GM21390 (cell line): ENCODE data around the gene ILKAP.

Experiments used
- ATAC-seq: cut with Tn5 transposase; IDR thresholded peaks from one replicate; pipeline ENCODE4 v1.9.1; 2021; ENCODE audit not compliant: unreplicated experiment

The ILKAP gene

DNA sequence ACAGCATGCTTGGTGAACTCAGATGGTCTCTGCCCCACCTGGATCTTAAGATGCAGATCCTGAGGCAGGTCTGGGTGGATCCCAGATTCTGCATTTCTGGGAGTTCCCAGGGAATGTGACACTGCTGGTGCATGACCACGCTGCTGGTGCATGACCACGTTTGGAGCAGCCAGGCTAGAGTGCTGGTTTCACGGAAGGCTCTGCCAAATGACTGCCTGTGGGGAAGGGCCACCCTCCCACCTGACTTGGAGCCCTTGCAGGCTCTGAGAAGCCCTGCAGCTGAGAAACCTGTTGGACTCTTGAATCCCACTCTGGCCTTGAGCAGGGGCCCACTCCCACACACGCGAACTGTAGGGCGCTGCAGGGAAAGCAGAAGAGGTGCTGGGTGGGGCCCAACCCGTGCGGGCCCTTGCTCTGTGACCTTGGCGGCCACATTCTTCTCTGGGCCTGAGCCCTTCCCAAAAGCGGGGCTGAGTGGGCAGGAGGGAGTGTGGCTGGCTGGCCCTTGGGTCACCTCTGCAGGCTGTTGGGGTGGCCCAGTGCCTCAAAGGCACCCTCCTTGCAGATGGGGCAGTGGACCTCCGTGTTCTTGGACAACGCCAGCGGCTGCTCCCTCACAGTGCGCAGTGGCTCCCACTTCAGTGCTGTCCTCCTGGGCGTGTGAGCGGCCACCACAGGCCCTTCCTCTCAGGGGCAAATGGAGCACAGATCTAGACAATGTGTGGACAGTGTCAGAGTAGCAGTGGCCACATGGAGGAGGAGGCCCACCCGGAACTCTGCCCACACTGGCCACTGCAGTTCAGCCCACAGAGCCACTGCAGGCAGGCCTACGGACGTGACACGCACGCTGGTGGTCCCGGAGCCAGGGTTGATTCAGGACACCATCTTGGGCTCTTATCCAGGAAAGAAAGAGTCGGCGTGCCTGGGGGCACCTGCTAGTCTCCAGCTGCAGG, 36.8 kb downstream of the ILKAP start:
- no peak for ATAC-seq

- no peak for ATAC-seq
These were observed 38.1 kb downstream of the ILKAP start for GRCh38 chr2:238165288-238165921.

DNA sequence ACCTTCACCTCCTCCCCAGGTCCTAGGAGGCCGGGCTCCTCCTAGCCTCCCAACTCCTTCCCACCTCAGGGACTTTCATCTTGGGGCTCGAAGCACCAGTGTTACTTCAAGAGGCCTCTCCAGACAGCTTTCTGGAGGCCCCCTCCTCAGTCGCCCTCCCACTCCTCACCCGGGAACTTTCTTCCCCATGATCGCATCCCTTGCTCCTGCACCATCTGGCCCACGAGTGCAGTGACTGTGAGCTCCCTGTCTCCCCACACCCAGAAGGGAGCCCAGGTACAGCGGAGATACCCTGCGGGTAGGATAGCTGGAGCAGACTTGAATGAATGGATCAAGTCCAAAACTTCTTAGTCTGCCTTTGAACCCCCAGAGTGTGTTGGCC, 38.6 kb downstream of the ILKAP start:
- ATAC-seq, result no peak

GRCh38 chr2:238163481-238164198, 39.9 kb downstream of the ILKAP start:
- no peak for ATAC-seq

GRCh38 chr2:238162846-238163441, 40.6 kb downstream of the ILKAP start:
- ATAC-seq, result no peak

- ATAC-seq, result no peak
These were observed 41.1 kb downstream of the ILKAP start for GRCh38 chr2:238162251-238162845.

DNA sequence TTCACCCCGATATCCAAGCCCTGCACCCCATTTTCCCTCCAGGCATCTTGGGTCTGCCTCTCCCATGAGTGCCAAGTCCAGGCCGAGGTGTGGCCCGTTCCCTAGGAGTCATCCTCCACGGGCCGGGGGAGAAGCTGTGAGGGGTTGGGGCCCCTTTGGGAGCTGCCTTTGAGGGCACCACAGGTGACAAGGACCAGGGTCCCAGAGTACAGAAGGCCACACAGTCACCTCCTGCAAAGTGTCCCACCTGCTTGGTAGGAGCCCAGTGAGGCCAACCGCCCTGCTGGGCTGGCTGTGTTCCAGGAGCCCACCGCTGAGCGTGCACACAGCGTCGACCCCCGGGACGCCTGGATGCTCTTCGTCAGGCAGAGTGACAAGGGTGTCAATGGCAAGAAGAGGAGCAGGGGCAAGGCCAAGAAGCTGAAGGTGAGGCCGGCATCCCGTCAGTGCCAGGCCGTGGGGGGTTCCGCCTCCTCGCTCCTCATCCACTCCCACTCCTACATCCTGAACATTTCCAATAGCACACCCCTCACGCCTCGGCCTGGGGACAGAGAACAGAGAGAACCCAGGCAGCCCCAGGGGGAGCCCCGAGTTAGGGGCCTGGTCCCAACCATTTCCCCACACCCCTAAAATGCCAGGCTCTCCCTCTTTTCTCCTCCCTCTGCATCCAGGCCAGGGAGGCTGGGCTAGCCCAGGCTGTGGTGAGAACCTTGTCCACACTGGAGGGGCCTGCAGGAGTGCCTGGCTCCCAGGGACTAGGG, 42.0 kb downstream of the ILKAP start:
- ATAC-seq, result no peak

DNA sequence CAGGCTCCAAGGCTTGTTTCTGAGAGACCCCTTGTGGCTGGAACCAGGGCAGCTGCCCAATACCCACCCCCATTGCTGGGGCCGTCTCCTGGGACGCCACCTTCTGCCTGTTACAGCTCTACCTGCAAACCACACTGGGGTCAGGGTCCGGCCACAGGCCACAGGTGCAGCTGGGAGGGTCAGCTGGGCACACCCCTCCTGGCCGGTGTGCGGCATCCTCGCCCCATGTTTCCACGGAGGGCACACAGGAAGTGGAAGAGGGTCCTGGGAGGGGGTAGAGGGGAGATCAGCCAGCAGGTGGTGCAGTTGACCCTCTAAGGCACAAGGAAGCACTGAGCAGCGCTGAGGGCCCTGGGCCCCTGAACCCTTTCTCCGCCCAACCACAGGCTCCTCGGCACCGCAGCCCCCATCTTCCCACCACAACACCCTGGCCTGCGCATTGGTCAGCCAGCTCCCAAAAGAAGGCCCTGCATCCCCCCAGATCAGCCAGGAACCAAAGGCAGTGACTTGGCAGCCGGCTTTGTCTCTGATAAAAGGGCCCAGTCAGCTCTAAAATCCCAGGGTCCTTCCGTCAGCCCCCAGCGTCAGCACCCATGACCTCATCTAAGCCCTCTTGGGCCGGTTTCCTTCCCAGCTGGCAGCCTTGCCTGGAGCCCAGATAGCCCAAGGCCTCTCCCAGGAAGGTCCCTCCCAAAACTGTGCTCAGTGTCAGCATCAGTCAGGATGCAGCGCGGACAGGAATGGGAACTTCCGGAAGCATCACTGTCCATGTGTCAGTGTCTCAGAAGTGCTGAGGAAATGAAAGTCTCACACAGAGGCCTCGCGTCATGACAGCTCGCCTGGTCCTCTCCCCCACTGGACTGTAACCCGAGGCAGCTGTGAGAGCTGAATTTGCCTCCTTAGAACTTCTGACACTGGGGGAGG, 43.0 kb downstream of the ILKAP start:
- ATAC-seq, result no peak

- ATAC-seq, result no peak
These were observed 43.8 kb downstream of the ILKAP start for GRCh38 chr2:238159661-238160205.

- ATAC-seq, result no peak
These were observed 44.4 kb downstream of the ILKAP start for GRCh38 chr2:238159071-238159539.

GRCh38 chr2:238158509-238159070, 44.9 kb downstream of the ILKAP start, which contains the start of gene ERFE:
Gene ERFE, plus strand, starts transcription at chr2:238158970. Its CDS starts 38 bp downstream, at chr2:238159008.
- no peak for ATAC-seq

DNA sequence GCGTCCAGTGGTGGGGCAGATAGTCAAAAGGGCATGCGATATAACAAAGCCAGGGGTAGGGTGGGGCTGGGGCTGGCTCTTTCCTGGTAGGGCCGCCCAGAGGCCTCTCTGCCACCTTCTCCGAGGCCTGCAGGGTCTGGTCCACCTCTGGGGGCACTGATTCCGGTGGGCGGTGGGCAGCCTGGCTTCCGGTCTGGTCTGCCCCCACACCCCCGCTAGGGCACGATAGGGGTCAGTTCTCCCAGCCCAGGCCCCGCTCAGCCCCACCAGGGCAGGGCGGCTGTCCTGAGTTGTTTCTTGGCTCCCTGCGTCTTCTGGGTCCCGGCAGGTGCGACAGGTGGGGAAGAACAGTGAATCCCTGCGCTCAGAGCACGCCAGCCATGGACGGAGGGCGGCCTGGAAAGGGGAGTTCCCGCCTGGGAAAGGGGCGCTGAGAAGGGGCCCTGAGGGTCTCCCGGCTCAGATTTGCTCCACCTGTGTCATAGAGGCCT, 45.4 kb downstream of the ILKAP start:
- ATAC-seq, result no peak

DNA sequence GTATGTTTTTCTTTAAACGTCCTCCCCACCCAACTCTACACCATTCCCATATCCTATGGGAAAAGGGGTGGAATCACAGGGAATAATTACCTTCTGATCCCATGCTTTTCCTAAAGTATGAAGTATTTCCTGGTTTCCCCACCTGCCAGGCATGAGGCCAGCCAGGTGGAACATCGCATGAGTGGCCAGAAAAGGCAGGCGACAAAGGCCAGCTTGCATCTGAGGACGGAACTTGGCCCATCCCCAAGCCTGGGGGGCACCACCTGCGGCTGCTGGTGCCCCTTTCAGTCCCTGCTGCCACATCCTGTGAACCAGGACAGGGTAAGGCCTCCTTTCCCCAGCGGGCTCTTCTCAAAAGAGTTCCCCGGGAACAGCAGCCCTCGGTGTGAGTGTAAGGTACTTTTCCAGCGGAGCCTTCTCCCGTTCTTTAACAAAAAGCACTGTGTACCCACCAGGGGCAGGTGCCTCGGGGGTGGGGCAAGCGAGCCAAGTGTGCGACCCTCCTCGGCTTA, 45.9 kb downstream of the ILKAP start:
- ATAC-seq, result no peak

DNA sequence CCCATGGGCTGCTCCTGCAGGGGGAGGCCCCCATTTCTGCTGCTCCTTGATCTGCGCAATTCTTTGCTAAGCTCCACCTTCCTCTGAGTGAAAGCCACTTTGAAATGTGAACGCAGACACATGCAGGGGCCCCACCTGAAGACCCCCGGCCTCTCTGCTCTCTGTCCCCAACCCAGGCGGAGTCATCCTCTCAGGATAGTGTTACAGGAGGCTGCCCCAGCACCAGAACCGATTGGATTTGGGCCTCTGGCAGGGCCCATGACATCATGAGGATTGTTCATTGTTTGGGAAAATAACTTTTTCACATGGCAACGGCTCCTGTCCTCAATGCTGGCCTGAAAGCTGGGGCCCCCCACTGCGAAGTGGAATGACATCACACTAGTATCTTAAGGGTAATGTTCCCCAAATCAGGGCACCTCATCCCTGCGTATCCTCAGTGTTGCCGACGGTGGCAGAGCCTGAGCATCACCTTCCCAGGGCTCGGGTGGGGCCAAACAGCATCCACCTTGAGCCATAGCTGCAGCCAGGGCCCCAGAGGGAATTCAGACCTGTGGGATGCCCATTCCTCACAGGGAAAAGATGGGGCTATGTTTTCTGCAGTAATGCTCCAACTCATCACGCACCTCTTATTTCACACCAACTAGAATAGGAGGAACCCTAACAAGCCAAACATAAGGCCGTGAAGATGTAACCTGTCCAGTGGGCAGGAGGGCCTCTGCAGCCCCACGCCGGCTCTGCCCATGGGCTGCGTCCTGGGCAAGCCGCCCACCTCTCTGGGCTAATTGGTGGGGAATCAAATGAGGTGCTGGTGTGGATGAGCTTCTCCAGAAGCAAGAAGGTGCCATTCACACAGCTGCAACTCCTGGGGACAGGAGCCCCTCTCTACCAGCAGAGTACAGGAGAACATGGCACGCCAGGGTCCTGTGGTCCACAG, 47.5 kb downstream of the ILKAP start:
- no peak for ATAC-seq

- ATAC-seq, result no peak
These were observed 48.3 kb downstream of the ILKAP start for GRCh38 chr2:238155051-238155760.

DNA sequence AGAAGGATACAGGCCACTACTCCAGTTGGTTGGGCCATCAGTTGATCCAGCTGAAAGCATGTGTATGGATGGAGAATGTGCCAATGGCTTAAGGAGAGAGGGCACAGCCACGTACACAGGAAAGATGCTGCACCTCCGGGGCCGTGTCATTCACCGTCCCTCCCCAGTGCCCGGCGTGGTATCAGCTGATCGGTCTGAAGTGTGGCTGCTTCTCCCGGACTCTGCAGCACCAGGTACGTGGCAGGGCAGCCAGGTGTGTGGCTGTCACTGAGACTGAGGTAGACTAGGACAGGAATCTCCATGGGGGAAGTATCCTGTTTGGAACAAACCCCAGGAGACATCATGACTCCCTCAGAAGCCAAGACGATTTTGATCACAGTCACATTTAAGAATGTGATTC, 48.9 kb downstream of the ILKAP start:
- no peak for ATAC-seq
